DND-41 (cell line): ENCODE data around the gene ADPRH.

Source experiments
- EZH2 ChIP-seq: IDR thresholded peaks from 3 replicates; pipeline ENCODE4 v1.6.1; 2012; ENCODE audit warnings: borderline replicate concordance, low read depth, mild to moderate bottlenecking, moderate library complexity, low read length, inconsistent platforms; ENCODE audit not compliant: severe bottlenecking
- TF ChIP-seq, protein P1 (sequence below): IDR thresholded peaks from 2 replicates; pipeline ENCODE4 v1.5.1; 2012; ENCODE audit warnings: borderline replicate concordance, low read length, moderate library complexity, mild to moderate bottlenecking; ENCODE audit not compliant: poor library complexity, severe bottlenecking; ENCODE audit errors: extremely low read depth

DNA sequence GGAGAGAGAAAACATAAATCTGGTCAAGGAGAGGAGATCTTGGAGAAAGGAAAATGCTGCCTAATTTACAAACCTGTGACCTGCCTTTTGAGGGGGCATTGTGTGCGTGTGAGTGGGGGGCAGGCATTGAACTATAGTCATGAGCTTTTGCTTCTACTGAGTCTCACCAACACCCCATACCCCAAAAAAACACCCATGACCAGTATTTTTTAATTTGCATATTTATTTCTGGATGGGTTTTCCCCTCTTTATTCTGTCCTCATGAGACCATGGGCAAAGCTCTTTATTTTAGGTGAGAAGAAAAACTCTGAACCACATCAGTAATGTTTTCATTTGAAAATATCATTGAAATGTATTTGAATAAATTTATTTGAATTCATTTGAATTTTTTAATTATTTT is 40.5 kb upstream of the ADPRH start:
- TF ChIP-seq, protein P1, sequence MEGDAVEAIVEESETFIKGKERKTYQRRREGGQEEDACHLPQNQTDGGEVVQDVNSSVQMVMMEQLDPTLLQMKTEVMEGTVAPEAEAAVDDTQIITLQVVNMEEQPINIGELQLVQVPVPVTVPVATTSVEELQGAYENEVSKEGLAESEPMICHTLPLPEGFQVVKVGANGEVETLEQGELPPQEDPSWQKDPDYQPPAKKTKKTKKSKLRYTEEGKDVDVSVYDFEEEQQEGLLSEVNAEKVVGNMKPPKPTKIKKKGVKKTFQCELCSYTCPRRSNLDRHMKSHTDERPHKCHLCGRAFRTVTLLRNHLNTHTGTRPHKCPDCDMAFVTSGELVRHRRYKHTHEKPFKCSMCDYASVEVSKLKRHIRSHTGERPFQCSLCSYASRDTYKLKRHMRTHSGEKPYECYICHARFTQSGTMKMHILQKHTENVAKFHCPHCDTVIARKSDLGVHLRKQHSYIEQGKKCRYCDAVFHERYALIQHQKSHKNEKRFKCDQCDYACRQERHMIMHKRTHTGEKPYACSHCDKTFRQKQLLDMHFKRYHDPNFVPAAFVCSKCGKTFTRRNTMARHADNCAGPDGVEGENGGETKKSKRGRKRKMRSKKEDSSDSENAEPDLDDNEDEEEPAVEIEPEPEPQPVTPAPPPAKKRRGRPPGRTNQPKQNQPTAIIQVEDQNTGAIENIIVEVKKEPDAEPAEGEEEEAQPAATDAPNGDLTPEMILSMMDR: no peak
- no peak for TF ChIP-seq EZH2
